Neural progenitor cell (in vitro differentiated cells): ENCODE measurements around the gene VPS35L.

Experiments used
- CTCF ChIP-seq: fragments of 200-600 bp; sonication (generic); IDR thresholded peaks from 2 replicates; pipeline ENCODE4 v1.5.1; 2017; ENCODE audit warnings: antibody characterized with exemption, mild to moderate bottlenecking
- EZH2 ChIP-seq: fragments of 200-600 bp; sonication (generic); IDR thresholded peaks from 2 replicates; pipeline ENCODE4 v1.6.1; 2017; ENCODE audit warnings: antibody characterized with exemption, mild to moderate bottlenecking, moderate library complexity
- EZH2phosphoT487 ChIP-seq: fragments of 200-600 bp; sonication (generic); IDR thresholded peaks from 2 replicates; pipeline ENCODE4 v1.6.1; 2017; ENCODE audit warnings: antibody characterized with exemption

- TF ChIP-seq CTCF (no peak), EZH2 (no peak), EZH2phosphoT487 (no peak)
These were observed 15.1 kb upstream of the VPS35L start for GRCh38 chr16:19540241-19540970.
